GM10847 (cell line): Measurements from ENCODE around the gene NFKBIZ.

ENCODE experiments used
- POLR2A ChIP-seq: IDR thresholded peaks from 2 replicates; pipeline ENCODE4 v1.6.1; 2011; ENCODE audit not compliant: insufficient read length; ENCODE audit errors: extremely low read depth

NFKBIZ gene

DNA sequence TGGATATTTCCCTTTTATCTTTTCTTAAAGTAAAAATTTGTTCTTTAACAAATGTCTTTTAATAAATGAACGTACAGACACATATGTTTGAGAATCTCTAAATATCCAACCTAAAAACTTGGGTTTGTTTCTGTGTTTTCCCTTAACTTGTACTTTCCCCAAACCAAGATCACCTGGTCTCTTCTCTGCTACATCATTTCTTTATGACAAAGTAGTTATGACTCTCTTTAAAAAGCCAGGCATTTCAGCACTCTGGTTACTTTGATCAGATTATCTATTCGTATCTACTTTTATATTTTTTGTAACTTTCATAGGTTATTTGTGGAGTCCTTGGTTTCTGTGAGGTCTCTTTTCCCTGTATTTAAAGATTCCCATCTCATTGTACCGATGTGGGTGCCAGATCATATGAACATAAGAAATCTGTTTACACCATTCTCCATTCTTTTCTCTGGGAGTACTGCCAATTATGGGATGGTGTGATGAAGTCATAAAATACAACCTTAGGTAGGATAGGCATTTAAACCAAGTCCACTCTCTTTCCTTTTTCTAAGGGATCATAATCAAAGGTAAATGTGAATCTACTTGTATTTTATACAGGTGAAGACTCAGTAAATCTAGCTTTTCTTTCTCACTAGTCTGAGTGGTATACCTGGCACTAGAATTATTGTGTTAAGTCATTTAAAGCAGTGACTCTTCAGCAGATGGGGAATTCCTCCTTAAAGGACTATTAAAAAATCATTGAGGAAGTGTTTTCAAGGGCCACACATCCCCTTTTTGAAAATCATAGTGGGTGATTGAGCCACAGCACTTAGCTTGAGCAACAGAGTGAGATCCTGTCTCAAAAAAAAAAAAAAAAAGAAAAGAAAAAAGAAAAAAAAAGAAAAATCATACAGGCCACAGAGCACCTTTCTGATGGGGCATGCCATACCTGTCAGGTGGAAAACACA lies 12.4 kb upstream of the NFKBIZ start:
- no peak for TF ChIP-seq POLR2A

DNA sequence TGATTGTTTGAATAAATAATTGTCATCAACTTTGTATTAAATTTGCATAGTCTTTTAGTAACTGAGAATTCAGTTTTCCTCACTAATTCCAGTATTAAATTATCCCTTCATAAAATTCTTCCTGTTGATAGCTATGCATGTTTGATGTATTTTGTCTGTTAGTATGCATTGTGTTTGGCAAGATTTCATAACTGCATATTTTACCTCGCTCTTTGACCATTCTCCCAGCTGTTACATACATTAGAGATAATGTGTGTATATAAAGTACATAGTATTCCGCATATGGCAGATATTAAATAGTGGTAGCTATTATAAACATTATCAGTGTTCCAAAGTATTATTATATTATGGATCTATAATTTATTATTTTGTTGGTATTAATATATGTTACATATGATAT lies 10.6 kb upstream of the NFKBIZ start:
- TF ChIP-seq POLR2A: no peak

DNA sequence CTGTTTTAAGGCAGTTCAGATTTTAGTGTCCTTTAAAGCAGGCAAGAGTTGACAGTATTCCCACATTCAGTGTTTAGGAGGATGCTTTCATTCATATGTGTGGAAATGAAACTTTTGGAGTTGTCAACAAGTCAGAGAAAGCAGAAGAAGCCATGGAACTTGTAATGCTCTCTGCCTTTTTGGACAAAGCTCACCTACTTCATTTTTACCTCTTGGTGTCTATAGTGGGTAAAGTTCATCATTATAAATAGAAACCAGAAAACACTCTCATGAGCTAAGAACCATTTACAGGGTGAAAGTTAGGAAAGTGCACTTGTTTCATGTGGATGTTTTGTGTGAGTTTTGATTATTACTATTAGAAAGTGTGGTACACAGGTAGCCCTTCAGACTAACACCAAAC lies 9.2 kb upstream of the NFKBIZ start:
- TF ChIP-seq POLR2A: no peak

DNA sequence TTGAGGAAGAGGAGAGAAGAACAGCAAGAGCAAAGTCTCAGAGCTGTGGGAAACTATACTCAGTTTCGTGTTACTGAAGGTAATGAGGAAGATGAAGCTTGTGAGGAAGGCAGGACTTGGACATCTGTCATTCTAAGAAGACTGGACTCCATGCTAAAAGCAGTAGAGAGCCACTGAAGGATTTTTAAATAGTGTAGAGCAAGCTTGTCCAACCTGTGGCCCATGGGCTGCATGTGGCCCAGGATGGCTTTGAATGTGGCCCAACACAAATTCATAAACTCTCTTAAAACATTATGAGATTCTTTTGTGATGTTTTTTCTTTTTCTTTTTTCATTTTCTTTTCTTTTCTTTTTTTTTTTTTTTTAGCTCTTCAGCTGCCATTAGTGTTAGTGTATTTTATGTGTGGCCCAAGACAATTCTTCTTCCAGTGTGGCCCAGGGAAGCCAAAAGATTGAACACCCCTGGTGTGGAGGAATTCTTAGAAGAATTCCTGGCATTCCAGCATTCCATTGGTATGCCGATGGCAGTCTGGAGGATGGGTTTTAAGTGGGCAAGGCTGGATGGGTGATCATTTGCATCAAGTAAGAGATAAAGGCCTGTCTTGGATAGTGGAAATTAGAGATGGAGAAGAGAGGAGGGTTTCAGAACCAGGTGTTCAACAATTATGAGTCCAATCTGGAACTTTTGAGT lies 6.9 kb upstream of the NFKBIZ start:
- no peak for TF ChIP-seq POLR2A

DNA sequence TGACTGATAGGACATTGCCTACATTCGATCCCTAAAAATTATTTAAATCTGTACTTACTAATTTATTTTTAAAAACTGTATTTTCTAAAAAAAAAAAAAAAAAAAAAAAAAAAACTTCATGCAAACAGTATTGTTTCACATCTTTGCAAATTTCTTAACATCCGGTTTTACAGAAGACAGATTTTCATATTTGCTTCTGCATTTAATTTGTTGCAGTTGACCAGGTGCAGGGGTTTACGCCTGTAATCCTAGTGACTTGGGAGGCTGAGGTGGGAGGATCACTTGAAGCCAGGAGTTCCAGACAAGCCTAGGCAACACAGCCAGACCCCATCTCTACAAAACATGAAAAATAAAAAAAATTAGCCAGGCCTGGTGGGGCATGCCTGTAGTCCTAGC lies 6.4 kb upstream of the NFKBIZ start:
- no peak for TF ChIP-seq POLR2A

DNA sequence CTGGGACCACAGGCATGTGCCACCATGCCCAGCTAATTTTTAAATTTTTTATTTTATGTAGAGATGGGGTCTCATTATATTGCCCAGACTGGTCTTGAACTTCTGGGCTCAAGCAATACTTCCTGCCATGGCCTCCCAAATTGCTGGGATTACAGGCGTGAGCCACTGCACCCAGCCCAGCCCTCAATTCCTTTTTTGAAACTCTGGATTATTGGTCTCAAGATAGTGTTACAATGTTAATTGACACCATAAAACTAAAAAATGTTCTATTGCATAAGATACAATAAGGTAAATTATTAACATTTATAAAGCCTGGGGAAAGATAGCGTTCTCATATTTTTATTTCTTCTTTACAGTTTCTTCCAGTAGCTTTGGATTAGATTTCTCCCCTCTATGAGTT lies 3.9 kb upstream of the NFKBIZ start:
- no peak for TF ChIP-seq POLR2A

DNA sequence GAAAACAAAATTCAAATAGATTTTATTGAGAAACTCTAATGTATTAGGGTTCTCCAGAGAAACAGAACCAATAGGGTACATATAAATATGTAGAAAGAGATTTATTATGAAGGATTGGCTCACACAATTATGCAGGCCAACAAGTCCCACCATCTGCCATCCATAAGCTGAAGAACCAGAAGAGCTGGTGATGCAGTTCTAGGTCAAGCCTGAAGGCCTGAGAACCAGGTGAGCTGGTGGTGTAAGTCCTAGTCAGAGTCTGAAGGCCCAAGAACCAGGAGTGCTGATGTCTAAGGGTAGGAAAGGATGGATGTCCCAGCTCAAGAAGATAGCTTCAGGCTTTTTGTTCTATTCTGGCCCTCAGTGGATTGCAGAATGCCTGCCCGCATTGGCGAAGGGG lies 2.6 kb upstream of the NFKBIZ start:
- no peak for TF ChIP-seq POLR2A

DNA sequence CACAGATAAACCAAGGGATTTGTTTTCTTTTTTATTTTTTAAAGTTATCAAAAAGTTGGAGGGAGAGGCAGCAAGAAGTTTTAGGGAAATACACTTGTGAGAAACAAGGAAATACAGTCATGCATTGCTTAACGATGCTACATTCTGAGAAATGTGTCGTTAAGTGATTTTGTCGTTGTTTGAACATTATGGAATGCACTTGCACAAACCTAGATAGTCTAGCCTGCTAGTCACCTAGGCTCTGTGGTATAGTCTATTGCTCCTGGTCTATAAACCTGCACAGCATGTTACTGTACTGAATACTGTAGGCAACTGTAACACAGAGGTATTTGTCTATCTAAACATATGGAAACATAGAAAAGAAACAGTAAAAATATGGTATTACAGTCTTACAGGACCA lies 2.0 kb upstream of the NFKBIZ start:
- no peak for TF ChIP-seq POLR2A

DNA sequence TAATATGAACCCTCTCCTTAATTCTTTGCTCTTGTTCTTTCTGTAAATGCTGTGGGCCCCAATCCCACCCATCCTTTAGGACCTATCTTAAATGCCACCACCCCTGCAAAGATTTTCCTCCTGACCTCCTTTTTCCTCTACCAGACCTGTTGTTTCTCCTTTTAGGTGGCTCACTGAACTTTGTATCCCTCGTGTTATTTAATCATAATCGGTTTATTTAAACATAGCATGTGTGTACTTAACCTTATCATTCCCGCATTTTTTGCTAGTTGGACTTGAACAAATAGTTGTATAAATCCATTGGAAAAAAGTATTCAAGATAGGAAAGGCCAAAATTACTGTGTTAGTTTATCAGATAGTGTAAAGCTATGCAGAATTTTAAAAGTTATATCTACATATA lies 988 bp upstream of the NFKBIZ start:
- no peak for TF ChIP-seq POLR2A

DNA sequence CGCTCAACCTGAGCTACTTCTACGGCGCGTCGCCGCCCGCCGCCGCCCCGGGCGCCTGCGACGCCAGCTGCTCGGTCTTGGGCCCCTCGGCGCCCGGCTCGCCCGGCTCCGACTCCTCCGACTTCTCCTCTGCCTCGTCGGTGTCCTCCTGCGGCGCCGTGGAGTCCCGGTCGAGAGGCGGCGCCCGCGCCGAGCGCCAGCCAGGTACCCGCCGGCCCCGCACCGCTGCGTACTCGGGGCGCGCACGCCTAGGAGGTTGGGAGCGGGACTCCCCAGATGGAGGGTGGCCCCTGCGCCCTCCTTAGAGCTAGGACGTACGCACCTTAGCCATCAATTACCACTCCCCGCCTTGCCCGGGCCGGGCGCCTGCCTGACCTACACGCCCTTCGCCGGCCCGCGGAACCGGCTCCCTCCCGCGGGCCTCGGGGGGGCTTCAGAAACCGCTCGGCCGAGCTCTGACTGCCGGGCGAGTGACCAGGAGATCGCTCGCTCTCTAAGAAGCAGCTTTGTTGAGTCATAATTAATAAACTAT lies 466 bp downstream of the NFKBIZ start:
- no peak for TF ChIP-seq POLR2A

DNA sequence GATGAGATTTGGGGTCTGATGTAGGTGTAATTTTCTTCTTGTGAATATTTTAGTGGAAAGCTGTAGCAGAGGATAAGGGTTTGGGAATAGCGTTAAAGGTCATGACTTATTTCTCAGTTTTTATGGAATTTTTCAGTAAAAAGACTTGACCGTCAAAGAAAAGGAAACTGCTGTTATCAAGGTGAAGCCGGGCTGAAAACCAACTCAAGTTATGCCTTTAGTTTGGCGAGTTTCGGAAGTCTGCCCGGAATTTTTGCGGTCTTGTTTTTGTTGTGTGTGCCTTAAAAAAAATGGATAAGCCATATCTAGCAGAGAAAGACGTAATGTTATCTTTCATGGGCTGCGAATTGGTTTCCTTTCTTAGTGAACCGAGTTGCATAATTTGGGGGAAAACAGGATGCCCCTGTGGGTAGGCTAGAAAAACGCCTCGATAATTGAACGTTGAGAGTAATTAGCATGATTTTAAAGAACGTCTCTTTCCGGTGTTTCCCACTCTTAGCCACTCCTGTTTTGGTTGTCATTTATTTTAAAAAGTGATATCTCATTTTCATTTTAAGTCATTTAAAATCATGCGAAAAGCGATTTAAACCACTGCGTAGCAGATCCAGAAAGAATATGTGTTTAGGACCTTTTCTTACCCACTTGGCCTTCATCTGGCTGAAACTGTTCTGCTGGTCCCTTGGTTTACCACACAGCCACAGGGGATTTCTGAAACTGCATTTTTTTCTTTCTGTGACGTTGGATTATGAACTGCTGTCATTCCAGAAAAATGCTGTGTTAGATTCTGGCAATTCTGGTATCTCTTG lies 1.1 kb downstream of the NFKBIZ start:
- no peak for TF ChIP-seq POLR2A

DNA sequence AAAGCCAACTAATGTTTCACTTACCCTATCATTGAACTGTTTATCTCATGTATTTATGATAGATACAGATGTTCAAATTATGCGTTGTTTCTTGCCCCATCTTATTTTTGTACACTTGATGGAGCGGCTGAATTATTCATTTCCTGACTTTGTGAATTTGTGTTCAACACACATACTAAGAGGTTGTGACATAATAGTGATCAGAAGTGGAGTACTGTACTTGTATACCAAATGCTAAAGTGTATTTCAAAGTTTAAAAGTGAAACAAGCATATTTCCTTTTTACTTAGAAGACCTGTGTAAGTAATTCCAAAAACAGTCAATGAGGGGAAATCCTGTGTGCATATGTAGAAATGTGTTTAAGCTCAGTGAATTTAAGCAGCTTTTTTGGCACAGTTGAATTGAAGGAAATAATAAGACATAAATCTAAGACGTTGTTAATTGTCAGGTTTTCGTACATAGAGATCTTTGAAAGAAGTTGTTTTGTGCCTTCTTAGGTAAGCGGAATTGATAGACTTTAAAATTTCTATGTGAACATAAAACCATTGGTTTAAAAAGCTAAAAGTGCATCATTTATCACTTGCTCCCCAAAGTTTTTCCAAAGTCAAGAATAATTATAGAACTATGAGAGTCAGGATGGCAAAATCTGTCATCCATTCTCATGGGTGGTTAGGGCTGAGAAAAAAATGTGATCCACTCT lies 1.9 kb downstream of the NFKBIZ start:
- no peak for TF ChIP-seq POLR2A

DNA sequence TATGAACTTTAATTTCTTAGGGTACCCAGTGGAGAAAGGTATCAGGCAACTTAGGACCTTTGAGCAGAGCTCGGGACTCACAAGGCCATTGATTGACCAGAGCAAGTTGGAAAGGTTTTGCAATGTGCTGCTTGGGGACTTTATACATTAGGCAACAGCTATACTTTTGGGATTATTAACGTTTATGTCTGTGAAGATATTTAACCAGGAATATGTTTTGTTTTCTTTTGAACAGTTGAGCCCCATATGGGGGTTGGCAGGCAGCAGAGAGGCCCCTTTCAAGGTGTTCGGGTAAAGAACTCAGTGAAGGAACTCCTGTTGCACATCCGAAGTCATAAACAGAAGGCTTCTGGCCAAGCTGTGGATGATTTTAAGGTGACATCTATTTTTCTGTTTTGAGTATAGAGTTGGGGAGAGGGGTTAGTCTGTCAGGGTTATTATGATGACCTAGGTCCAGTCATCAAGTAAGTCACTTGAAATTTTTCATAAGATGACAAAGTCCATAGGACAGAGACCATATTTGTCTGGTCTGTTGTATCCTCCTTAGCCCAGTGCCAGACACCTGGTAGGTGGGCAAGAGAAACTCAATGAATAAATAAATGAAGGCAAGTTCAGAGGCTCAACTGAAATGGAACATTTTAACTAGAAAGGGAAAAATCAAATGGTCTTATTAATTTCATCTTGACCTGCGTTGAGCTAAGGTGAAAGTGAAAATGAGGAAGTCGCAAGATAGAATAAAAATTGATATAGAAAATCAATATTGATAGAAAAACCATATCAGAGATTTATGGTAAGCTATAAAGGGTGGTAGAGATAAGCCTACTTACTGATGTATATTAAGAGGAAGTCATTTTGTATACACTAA lies 2.8 kb downstream of the NFKBIZ start:
- TF ChIP-seq POLR2A: no peak
